Measurements from ENCODE around the gene HOMER2.

GRCh38 chr15:82851981-82852511 lies 100.5 kb downstream of the HOMER2 start:
- no peak for TF ChIP-seq EZH2phosphoT487 (IDR thresholded peaks at IDR 0.05; ENCODE audit: low read depth, severe bottlenecking, unreplicated experiment)
- no peak for TF ChIP-seq CTCF (IDR thresholded peaks at IDR 0.05; ENCODE audit: poor library complexity)

Measured in hepatocyte (in vitro differentiated cells).